Caco-2 (cell line): Measurements from ENCODE around the gene PLXNA2. TPM values are rescaled to one million over a fixed set of nuclear protein-coding genes. Genes with fewer than 3 reads are reported as not detected.

Experiments used
- BruUV-seq: library from RNA; stranded (reverse); fragments of 400-500 nt; replicated peaks from 2 replicates; lab custom pipeline; 2021; lab: Mats Ljungman, UMichigan
- CTCF ChIA-PET: fragments of 300-600 bp; sonication (Branson Sonifier 250); formaldehyde crosslinking; loops from one replicate; lab custom pipeline; 2022; ENCODE audit warnings: antibody characterized with exemption; lab: Charles Lee
- POLR2A ChIA-PET: fragments of 300-600 bp; sonication (Branson Sonifier 250); formaldehyde crosslinking; loops from one replicate; lab custom pipeline; 2022; ENCODE audit warnings: antibody characterized with exemption; lab: Charles Lee
- DNase-seq, 2 experiments: peaks; one replicate each; pipeline versions ENCODE4 v3.0.0 to v3.0.0-alpha.2; 2020 to 2022
- H3K27me3 ChIP-seq: replicated peaks from 2 replicates; pipeline ENCODE4 v1.6.0; 2011; ENCODE audit warnings: low read length; ENCODE audit not compliant: control insufficient read depth, insufficient read depth
- H3K36me3 ChIP-seq: 2 replicates; pipeline ENCODE4 v1.5.1; 2011; ENCODE audit warnings: low read length; ENCODE audit not compliant: control insufficient read depth, insufficient read depth
- H3K4me1 ChIP-seq: fragments of 250-450 bp; sonication (Bioruptor Pico); 2 replicates; pipeline ENCODE4 v1.5.1; 2020; ENCODE audit warnings: mild to moderate bottlenecking
- H3K4me3 ChIP-seq: 2 replicates; pipeline ENCODE4 v1.5.1; 2011; ENCODE audit warnings: low read depth, mild to moderate bottlenecking, control low read depth, low read length
- H3K9me3 ChIP-seq: fragments of 250-450 bp; sonication (Bioruptor Pico); 2 replicates; pipeline ENCODE4 v1.5.1; 2020; ENCODE audit warnings: mild to moderate bottlenecking, moderate library complexity
- H3K27ac Mint-ChIP-seq: one replicate; pipeline ENCODE4 v1.8.0; 2022; ENCODE audit warnings: mixed read lengths; ENCODE audit not compliant: unreplicated experiment
- H3K27me3 Mint-ChIP-seq: one replicate; pipeline ENCODE4 v1.8.0; 2022; ENCODE audit warnings: mixed read lengths; ENCODE audit not compliant: insufficient read depth, unreplicated experiment
- H3K36me3 Mint-ChIP-seq: one replicate; pipeline ENCODE4 v1.8.0; 2022; ENCODE audit warnings: mild to moderate bottlenecking, mixed read lengths; ENCODE audit not compliant: insufficient read depth, unreplicated experiment
- H3K4me1 Mint-ChIP-seq: one replicate; pipeline ENCODE4 v1.8.0; 2022; ENCODE audit warnings: low read depth, mixed read lengths; ENCODE audit not compliant: unreplicated experiment
- H3K4me3 Mint-ChIP-seq: one replicate; pipeline ENCODE4 v1.8.0; 2022; ENCODE audit warnings: mild to moderate bottlenecking, moderate library complexity, mixed read lengths; ENCODE audit not compliant: unreplicated experiment
- H3K9me3 Mint-ChIP-seq: one replicate; pipeline ENCODE4 v1.8.0; 2022; ENCODE audit warnings: mixed read lengths; ENCODE audit not compliant: unreplicated experiment
- CTCF ChIP-seq, 2 experiments: fragments of 200-600 bp in 1 of 2; IDR thresholded peaks; 1 replicate in 1 of 2; 2 replicates in 1 of 2; pipeline versions ENCODE4 v1.5.1 to v1.8.0; 2011 to 2022; ENCODE audit warnings: antibody characterized with exemption in 1 of 2, control low read depth in 1 of 2, inconsistent platforms in 1 of 2, low read depth in 1 of 2, low read length in 1 of 2, mild to moderate bottlenecking in 1 of 2, moderate library complexity in 1 of 2; ENCODE audit not compliant: insufficient read depth in 1 of 2, severe bottlenecking in 1 of 2, unreplicated experiment in 1 of 2
- intact Hi-C: fragments of 100-400 bp; cut with micrococcal nuclease; formaldehyde crosslinking; loops from one replicate; pipeline ENCODE4 v1.10.0; 2022; ENCODE audit not compliant: unreplicated experiment
- total RNA-seq: library from RNA; stranded (reverse); gene quantifications from 2 replicates; pipeline ENCODE4 v1.2.3, GENCODE V29; 2022

Gene PLXNA2
- total RNA-seq, 1 experiment from 2014 or later, result 3.2 TPM

DNA sequence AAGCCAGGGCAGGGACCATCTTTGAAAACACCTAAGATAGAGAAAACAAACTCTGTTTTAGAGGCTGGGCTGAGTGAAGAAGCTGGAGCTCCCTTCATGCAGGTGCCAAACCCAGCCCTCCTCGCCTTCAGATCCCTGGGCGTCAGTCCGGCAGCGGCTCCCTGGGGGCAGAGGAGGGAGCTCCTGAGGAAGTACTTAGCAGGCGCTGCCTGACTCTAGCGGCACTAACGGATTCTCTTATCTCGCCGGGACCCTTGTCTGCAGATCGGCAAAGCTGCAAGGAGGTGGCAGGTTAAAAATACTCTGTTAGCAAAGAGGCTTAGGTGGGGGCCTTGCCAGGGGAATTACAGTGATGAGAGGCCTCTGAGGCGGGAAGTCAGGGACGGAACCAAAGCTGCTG lies 79.6 kb downstream of the PLXNA2 start:
- Mint-ChIP-seq H3K9me3 (no peaks in the 10 kb centered on the region), H3K36me3 (no peaks in the 10 kb centered on the region), H3K4me1 (peaks cover 19% of the 10 kb centered on the region), H3K27me3 (no peaks in the 10 kb centered on the region), H3K27ac (no peak overlapping the region), H3K4me3 (no peak overlapping the region)
- POLR2A ChIA-PET, result no interaction called here
- no peak for TF ChIP-seq CTCF (IDR thresholded peaks at IDR 0.05; ENCODE audit: insufficient read depth in 1 of 2, low read depth in 1 of 2, low read length in 1 of 2, severe bottlenecking in 1 of 2, unreplicated experiment in 1 of 2)
- peaks cover 17% of the 10 kb centered on the region for H3K4me1 ChIP-seq
- no peaks in the 10 kb centered on the region for H3K36me3 ChIP-seq
- no peaks in the 10 kb centered on the region for H3K9me3 ChIP-seq
- H3K27me3 ChIP-seq, result no peaks in the 10 kb centered on the region
- DNase-seq, result no peak
- intact Hi-C loops, result no loop called here
- BruUV-seq, result no TSS peak
- H3K4me3 ChIP-seq, result no peak overlapping the region
- CTCF ChIA-PET, result no interaction called here

- H3K27me3 ChIP-seq, result no peaks in the 10 kb centered on the region
- H3K4me1 Mint-ChIP-seq, result peaks cover 27% of the 10 kb centered on the region
- no peak for TF ChIP-seq CTCF (IDR thresholded peaks at IDR 0.05; ENCODE audit: insufficient read depth in 1 of 2, low read depth in 1 of 2, low read length in 1 of 2, severe bottlenecking in 1 of 2, unreplicated experiment in 1 of 2)
- ChIA-PET CTCF (interaction anchor here (0.6 kb wide), 1 partner anchor 89 kb away, joined by 3 read pairs; no protein-coding TSS in a partner anchor), POLR2A (no interaction called here)
- BruUV-seq, result no TSS peak
- H3K9me3 ChIP-seq, result no peaks in the 10 kb centered on the region
- H3K27ac Mint-ChIP-seq, result no peak overlapping the region
- H3K4me3 ChIP-seq, result no peak overlapping the region
- no peaks in the 10 kb centered on the region for H3K36me3 Mint-ChIP-seq
- no peaks in the 10 kb centered on the region for H3K36me3 ChIP-seq
- H3K27me3 Mint-ChIP-seq, result no peaks in the 10 kb centered on the region
- DNase-seq, result no peak
- H3K4me3 Mint-ChIP-seq, result no peak overlapping the region
- H3K9me3 Mint-ChIP-seq, result no peaks in the 10 kb centered on the region
- intact Hi-C loops, result no loop called here
- H3K4me1 ChIP-seq, result peaks cover 28% of the 10 kb centered on the region
Measured at GRCh38 chr1:208163539-208163938, 80.6 kb downstream of the PLXNA2 start.

GRCh38 chr1:208162903-208163302 lies 81.3 kb downstream of the PLXNA2 start:
- DNase-seq, result no peak
- CTCF ChIA-PET, result no interaction called here
- Mint-ChIP-seq H3K36me3 (no peaks in the 10 kb centered on the region), H3K4me1 (peaks cover 34% of the 10 kb centered on the region), H3K27me3 (no peaks in the 10 kb centered on the region), H3K27ac (no peak overlapping the region), H3K9me3 (no peaks in the 10 kb centered on the region), H3K4me3 (no peak overlapping the region)
- POLR2A ChIA-PET, result no interaction called here
- no TSS peak for BruUV-seq
- Histone ChIP-seq H3K27me3 (no peaks in the 10 kb centered on the region), H3K4me3 (no peak overlapping the region), H3K36me3 (no peaks in the 10 kb centered on the region), H3K9me3 (no peaks in the 10 kb centered on the region), H3K4me1 (peaks cover 34% of the 10 kb centered on the region)
- intact Hi-C loops, result no loop called here
- no peak for TF ChIP-seq CTCF (IDR thresholded peaks at IDR 0.05; ENCODE audit: insufficient read depth in 1 of 2, low read depth in 1 of 2, low read length in 1 of 2, severe bottlenecking in 1 of 2, unreplicated experiment in 1 of 2)
